H1 (cell line): ENCODE measurements around the gene FRMD4A. TPM values are rescaled to one million over a fixed set of nuclear protein-coding genes. Genes with fewer than 3 reads are reported as not detected.

Source experiments
- CTCF ChIA-PET: fragments of 300-600 bp; sonication (Branson Sonifier 250); formaldehyde crosslinking; loops from one replicate; lab custom pipeline; 2021; ENCODE audit not compliant: partially characterized antibody; lab: Charles Lee
- POLR2A ChIA-PET: fragments of 300-600 bp; sonication (Branson Sonifier 250); formaldehyde crosslinking; loops from one replicate; lab custom pipeline; 2021; ENCODE audit warnings: inconsistent platforms; ENCODE audit not compliant: partially characterized antibody; lab: Charles Lee
- DNase-seq, 2 experiments: peaks; one replicate each; pipeline versions ENCODE4 v3.0.0 to v3.0.0-alpha.2; 2010 to 2022; ENCODE audit warnings: low spot score in 2 of 2, low read depth in 1 of 2, mixed read lengths in 1 of 2
- FAIRE-seq: peaks from 2 replicates; lab custom pipeline; 2011; peaks lifted over from hg19 to GRCh38; lab: Jason Lieb, UNC
- H2AFZ ChIP-seq: 2 replicates; pipeline ENCODE4 v1.8.1; 2012; ENCODE audit warnings: low read length, inconsistent platforms
- H2AK5ac ChIP-seq: 2 replicates; pipeline ENCODE4 v1.6.1; 2013; ENCODE audit warnings: low read depth, low read length
- H2BK120ac ChIP-seq: replicated peaks from 2 replicates; pipeline ENCODE3; 2013; ENCODE audit warnings: low read depth, low read length, inconsistent platforms
- H2BK12ac ChIP-seq: 2 replicates; pipeline ENCODE4 v1.6.1; 2013; ENCODE audit warnings: low read depth, low read length
- H2BK15ac ChIP-seq: 2 replicates; pipeline ENCODE4 v1.6.1; 2013; ENCODE audit warnings: low read length
- H2BK20ac ChIP-seq: 2 replicates; pipeline ENCODE4 v1.6.1; 2013; ENCODE audit warnings: low read length
- H2BK5ac ChIP-seq: 2 replicates; pipeline ENCODE4 v1.6.1; 2013; ENCODE audit warnings: low read depth, low read length
- H3K14ac ChIP-seq: 2 replicates; pipeline ENCODE4 v1.6.1; 2013; ENCODE audit warnings: inconsistent platforms; ENCODE audit not compliant: insufficient read length
- H3K18ac ChIP-seq: 2 replicates; pipeline ENCODE4 v1.6.1; 2013; ENCODE audit warnings: low read length; ENCODE audit errors: extremely low read depth
- H3K23ac ChIP-seq: 2 replicates; pipeline ENCODE4 v1.6.1; 2013; ENCODE audit warnings: inconsistent platforms; ENCODE audit not compliant: insufficient read length
- H3K23me2 ChIP-seq: 2 replicates; pipeline ENCODE4 v1.6.1; 2013; ENCODE audit warnings: low read depth, low read length
- H3K27ac ChIP-seq: 2 replicates; pipeline ENCODE4 v1.6.1; 2011; ENCODE audit warnings: low read depth, low read length, inconsistent platforms
- H3K27me3 ChIP-seq, 4 experiments: replicated peaks in 1 of 4; 1 replicate in 1 of 4; 2 replicates in 3 of 4; pipeline versions ENCODE4 v1.6.1 to v1.8.1; 2011 to 2013; ENCODE audit warnings: low read length in 3 of 4, mild to moderate bottlenecking in 3 of 4, inconsistent platforms in 2 of 4, mixed read lengths in 2 of 4, moderate library complexity in 1 of 4; ENCODE audit not compliant: control insufficient read depth in 3 of 4, insufficient read depth in 3 of 4; ENCODE audit errors: extremely low read depth in 1 of 4
- H3K36me3 ChIP-seq, 4 experiments: 2 replicates each; pipeline versions ENCODE4 v1.6.1 to v1.8.1; 2011 to 2013; ENCODE audit warnings: mild to moderate bottlenecking in 4 of 4, low read length in 3 of 4, moderate library complexity in 2 of 4, control low read depth in 1 of 4, inconsistent platforms in 1 of 4; ENCODE audit not compliant: insufficient read depth in 4 of 4, control insufficient read depth in 2 of 4
- H3K4ac ChIP-seq: replicated peaks from 2 replicates; pipeline ENCODE3; 2013; ENCODE audit warnings: low read length, low read depth, mixed read lengths, inconsistent platforms; ENCODE audit not compliant: insufficient read length
- H3K4me1 ChIP-seq, 4 experiments: replicated peaks in 1 of 4; 1 replicate in 1 of 4; 2 replicates in 3 of 4; pipeline versions ENCODE4 v1.6.1 to v1.8.1; 2011 to 2013; ENCODE audit warnings: low read length in 3 of 4, inconsistent platforms in 2 of 4, mixed read lengths in 1 of 4; ENCODE audit not compliant: insufficient read depth in 4 of 4, control insufficient read depth in 3 of 4
- H3K4me2 ChIP-seq, 2 experiments: 2 replicates each; pipeline versions ENCODE4 v1.6.1 to v1.8.1; 2011 to 2013; ENCODE audit warnings: low read depth in 2 of 2, low read length in 2 of 2, control low read depth in 1 of 2, inconsistent platforms in 1 of 2, mild to moderate bottlenecking in 1 of 2; ENCODE audit not compliant: insufficient read depth in 1 of 2
- H3K4me3 ChIP-seq, 4 experiments: fragments of 200-600, 300-600 bp in 1 of 4; sonication (generic), shearing (Covaris generic), sonication (Bioruptor Twin) in 1 of 4; 2 replicates each; pipeline versions ENCODE4 v1.5.1 to v1.8.1; 2011 to 2016; ENCODE audit warnings: low read length in 4 of 4, low read depth in 3 of 4, control low read depth in 2 of 4, inconsistent platforms in 2 of 4, mild to moderate bottlenecking in 2 of 4, mixed read lengths in 1 of 4, moderate library complexity in 1 of 4; ENCODE audit not compliant: insufficient read depth in 2 of 4; ENCODE audit errors: extremely low read depth in 1 of 4
- H3K56ac ChIP-seq: replicated peaks from 2 replicates; pipeline ENCODE3; 2013; ENCODE audit warnings: low read depth, mild to moderate bottlenecking, mixed read lengths, low read length, inconsistent platforms; ENCODE audit not compliant: insufficient read length
- H3K79me1 ChIP-seq: 2 replicates; pipeline ENCODE4 v1.6.1; 2013; ENCODE audit warnings: low read depth, low read length, control low read depth
- H3K79me2 ChIP-seq, 2 experiments: 2 replicates each; pipeline versions ENCODE4 v1.6.1 to v1.8.1; 2012 to 2013; ENCODE audit warnings: low read length in 2 of 2, mild to moderate bottlenecking in 2 of 2, inconsistent platforms in 1 of 2; ENCODE audit not compliant: insufficient read depth in 2 of 2, control insufficient read depth in 1 of 2
- H3K9ac ChIP-seq, 4 experiments: replicated peaks in 1 of 4; 1 replicate in 1 of 4; 2 replicates in 3 of 4; pipeline versions ENCODE4 v1.6.1 to v1.8.1; 2011 to 2013; ENCODE audit warnings: low read depth in 3 of 4, low read length in 3 of 4, control low read depth in 2 of 4, mild to moderate bottlenecking in 2 of 4, moderate library complexity in 2 of 4, inconsistent platforms in 1 of 4; ENCODE audit errors: extremely low read depth in 1 of 4
- H3K9me3 ChIP-seq, 2 experiments: 2 replicates each; pipeline versions ENCODE4 v1.6.1 to v1.8.1; 2012 to 2013; ENCODE audit warnings: mild to moderate bottlenecking in 2 of 2, moderate library complexity in 2 of 2, control low read depth in 1 of 2, inconsistent platforms in 1 of 2, low read depth in 1 of 2, low read length in 1 of 2, mixed read lengths in 1 of 2; ENCODE audit not compliant: insufficient read depth in 2 of 2
- H4K20me1 ChIP-seq, 2 experiments: replicated peaks in 1 of 2; 2 replicates each; pipeline versions ENCODE3 to v1.8.1; 2011 to 2013; ENCODE audit warnings: inconsistent platforms in 2 of 2, low read length in 2 of 2, mild to moderate bottlenecking in 1 of 2; ENCODE audit not compliant: insufficient read depth in 2 of 2, control insufficient read depth in 1 of 2
- H4K5ac ChIP-seq: 2 replicates; pipeline ENCODE4 v1.6.1; 2013; ENCODE audit warnings: low read length, low read depth, mixed read lengths, inconsistent platforms; ENCODE audit not compliant: insufficient read length
- H4K8ac ChIP-seq: 2 replicates; pipeline ENCODE4 v1.8.0; 2013; ENCODE audit warnings: mild to moderate bottlenecking, moderate library complexity, low read length, inconsistent platforms; ENCODE audit not compliant: insufficient read depth; ENCODE audit errors: extremely low read depth
- H4K91ac ChIP-seq: replicated peaks from 2 replicates; pipeline ENCODE3; 2013; ENCODE audit warnings: low read length, mixed read lengths, inconsistent platforms; ENCODE audit not compliant: insufficient read length
- ATF2 ChIP-seq: IDR thresholded peaks from 2 replicates; pipeline ENCODE4 v1.6.1; 2012; ENCODE audit warnings: low read length, inconsistent platforms
- FOSL1 ChIP-seq: IDR thresholded peaks from 2 replicates; pipeline ENCODE4 v1.6.1; 2011; ENCODE audit warnings: mild to moderate bottlenecking, low read depth, low read length, moderate library complexity; ENCODE audit not compliant: insufficient read depth
- GABPA ChIP-seq: IDR thresholded peaks from 2 replicates; pipeline ENCODE4 v1.6.1; 2011; ENCODE audit warnings: mild to moderate bottlenecking, low read length, moderate library complexity, borderline replicate concordance; ENCODE audit not compliant: insufficient read depth
- KDM4A ChIP-seq: IDR thresholded peaks from one replicate; pipeline ENCODE4 v1.7.1; 2012; ENCODE audit warnings: low read depth, mild to moderate bottlenecking, moderate library complexity, low read length, inconsistent platforms; ENCODE audit not compliant: severe bottlenecking
- PHF8 ChIP-seq: fragments of 200-600 bp; sonication (generic); conservative IDR thresholded peaks from 2 replicates; pipeline ENCODE4 v1.7.1; 2012; ENCODE audit warnings: low read depth, mild to moderate bottlenecking, inconsistent platforms, low read length, moderate library complexity
- SIX5 ChIP-seq: IDR thresholded peaks from 2 replicates; pipeline ENCODE4 v1.6.1; 2011; ENCODE audit warnings: mild to moderate bottlenecking, low read depth, low read length
- SP1 ChIP-seq: IDR thresholded peaks from 2 replicates; pipeline ENCODE4 v1.6.1; 2011; ENCODE audit warnings: low read depth, low read length
- TBP ChIP-seq: IDR thresholded peaks from 2 replicates; pipeline ENCODE4 v1.6.1; 2011; ENCODE audit warnings: low read depth, low read length, improper control_type of control experiment
- USF2 ChIP-seq: IDR thresholded peaks from 2 replicates; pipeline ENCODE4 v1.6.1; 2011; ENCODE audit warnings: low read length, improper control_type of control experiment
- WGBS, 2 experiments: shearing (Covaris generic) in 1 of 2; methylation state at CpG; one replicate each; pipeline versions ENCODE4 v1.1.6 to v1.1.7; 2013 to 2015; ENCODE audit warnings: low lambda C conversion rate in 2 of 2, mixed read lengths in 2 of 2, inconsistent platforms in 1 of 2, low coverage in 1 of 2, missing lambda C conversion rate in 1 of 2; ENCODE audit not compliant: insufficient replicate concordance in 2 of 2, insufficient coverage in 1 of 2, insufficient read length in 1 of 2; ENCODE audit errors: extremely low coverage in 1 of 2, missing lambda C conversion rate in 1 of 2; 5-methylcytosine and 5-hydroxymethylcytosine counted together
- polyA plus RNA-seq, 7 experiments: library from polyadenylated mRNA; depleted of rRNA in 3 of 7; stranded (reverse) in 5 of 7; unstranded in 2 of 7; fragments of >200 nt in 5 of 7; fragments of 200-250 nt in 2 of 7; gene quantifications; 1 replicate in 5 of 7; 2 replicates in 1 of 7; 4 replicates in 1 of 7; pipeline versions ENCODE4 v1.2.1 to v1.2.3, GENCODE V29; 2011 to 2013; ENCODE audit warnings: missing spikeins in 2 of 7, mixed read lengths in 2 of 7
- total RNA-seq: library from RNA; stranded (reverse); fragmentation: NEBNext Ultra II Directional; extraction: Animal tissue kit (Norgen Biotek cat#: 25700); gene quantifications from 2 replicates; pipeline ENCODE4 v1.2.1, GENCODE V29; 2021

Gene FRMD4A
- total and polyA plus RNA-seq, 2 of the 8 experiments (the other 6 are each of a cell fraction or from before 2014, with no cell fraction given) = 38.6 to 39.6 TPM

- no peak overlapping the region for H2AK5ac ChIP-seq
- no peak overlapping the region for H3K23ac ChIP-seq
- H3K4ac ChIP-seq = no peak overlapping the region
- peak overlapping the region; percentile 27 to 34; a peak in 2 of 4 replicates for H3K4me2 ChIP-seq
- no peaks in the 10 kb centered on the region for H3K79me2 ChIP-seq
- no peak overlapping the region for H4K8ac ChIP-seq
- ChIA-PET POLR2A (no interaction called here), CTCF (no interaction called here)
- H2BK20ac ChIP-seq = no peak overlapping the region
- no peak overlapping the region for H3K14ac ChIP-seq
- no peaks in the 10 kb centered on the region for H3K23me2 ChIP-seq
- no peaks in the 10 kb centered on the region for H3K36me3 ChIP-seq
- H4K20me1 ChIP-seq = no peaks in the 10 kb centered on the region
- H3K27ac ChIP-seq = no peak overlapping the region; the same call in 1 of the 2 replicates
- H2AFZ ChIP-seq = 0 out of 2 replicates have a peak overlapping the region, but pooled peaks have one; percentile 36
- no peak overlapping the region for H4K91ac ChIP-seq
- H2BK5ac ChIP-seq = 0 out of 2 replicates have a peak overlapping the region, but pooled peaks have one; percentile 4
- WGBS, 2 experiments = 74% methylated on average over 24 of the region's 24 CpGs; no CpG with 5 or more reads in 1 of the 2 experiments
- H4K5ac ChIP-seq = no peak overlapping the region
- H2BK12ac ChIP-seq = peak overlapping the region; percentile 85
- no peak overlapping the region for H3K56ac ChIP-seq
- no peak overlapping the region for H3K4me3 ChIP-seq
- peak overlapping the region in 1 of 4 experiments; percentile 32; a peak in 1 of 7 replicates for H3K9ac ChIP-seq
- DNase-seq (no peak), FAIRE-seq (no peak)
- H3K79me1 ChIP-seq = no peaks in the 10 kb centered on the region
- H2BK15ac ChIP-seq = no peak overlapping the region
- no peak overlapping the region for H3K18ac ChIP-seq
- H3K27me3 ChIP-seq = no peaks in the 10 kb centered on the region; a peak in 1 of 7 replicates
- H2BK120ac ChIP-seq = no peak overlapping the region
- peaks cover 6 to 14% (median 11%) of the 10 kb centered on the region in 4 experiments; a peak in 6 of 7 replicates for H3K4me1 ChIP-seq
- no peaks in the 10 kb centered on the region for H3K9me3 ChIP-seq
- TF ChIP-seq SIX5 (no peak), FOSL1 (no peak), KDM4A (no peak), PHF8 (no peak), TBP (no peak), GABPA (no peak), SP1 (no peak), ATF2 (no peak), USF2 (no peak)
Measured at GRCh38 chr10:14009371-14010100, 321.2 kb downstream of the FRMD4A start.
